HepG2 (cell line): ENCODE results near the gene PHF21B. TPM values are rescaled to one million over a fixed set of nuclear protein-coding genes. Genes with fewer than 3 reads are reported as not detected.

Source experiments
- ATAD3A ChIP-seq: sonication (generic); formaldehyde crosslinking; IDR thresholded peaks from 2 replicates; pipeline ENCODE4 v1.4.0; 2020; ENCODE audit warnings: missing genetic modification reagents
- FOXO1 ChIP-seq: sonication (generic); formaldehyde crosslinking; IDR thresholded peaks from 2 replicates; pipeline ENCODE4 v1.4.0; 2020; ENCODE audit warnings: missing genetic modification reagents
- GATA4 ChIP-seq: sonication (generic); IDR thresholded peaks from 2 replicates; pipeline ENCODE4 v1.6.1; 2016; ENCODE audit warnings: antibody characterized with exemption, low read depth, borderline replicate concordance
- GTF2F1 ChIP-seq: fragments of 150-350 bp; IDR thresholded peaks from 2 replicates; pipeline ENCODE4 v1.6.1; 2014; ENCODE audit warnings: low read length
- REL ChIP-seq: sonication (generic); formaldehyde crosslinking; conservative IDR thresholded peaks from 2 replicates; pipeline ENCODE4 v1.8.0; 2022; ENCODE audit warnings: mild to moderate bottlenecking, missing genetic modification reagents, moderate library complexity
- SCMH1 ChIP-seq: sonication (generic); formaldehyde crosslinking; IDR thresholded peaks from 2 replicates; pipeline ENCODE4 v1.9.0; 2021; ENCODE audit warnings: missing genetic modification reagents, mild to moderate bottlenecking, borderline replicate concordance
- SRY ChIP-seq: sonication (generic); formaldehyde crosslinking; IDR thresholded peaks from 2 replicates; pipeline ENCODE4 v1.8.0; 2022; ENCODE audit warnings: mild to moderate bottlenecking, missing genetic modification reagents
- SUZ12 ChIP-seq: fragments of 150-350 bp; IDR thresholded peaks from 2 replicates; pipeline ENCODE4 v1.6.1; 2014; ENCODE audit warnings: low read depth, low read length
- TBX3 ChIP-seq: fragments of 450-650 bp; IDR thresholded peaks from 2 replicates; pipeline ENCODE4 v1.6.1; 2017; ENCODE audit warnings: antibody characterized with exemption, mild to moderate bottlenecking, inconsistent platforms, borderline replicate concordance
- TCF7L2 ChIP-seq: IDR thresholded peaks from 2 replicates; pipeline ENCODE4 v1.6.1; 2011; ENCODE audit warnings: mild to moderate bottlenecking, low read depth, low read length, moderate library complexity
- ZFP82 ChIP-seq: sonication (generic); formaldehyde crosslinking; IDR thresholded peaks from 2 replicates; pipeline ENCODE4 v1.5.1; 2020; ENCODE audit warnings: mild to moderate bottlenecking, missing genetic modification reagents, borderline replicate concordance
- ZNF17 ChIP-seq: sonication (generic); formaldehyde crosslinking; IDR thresholded peaks from 2 replicates; pipeline ENCODE4 v1.5.0; 2020; ENCODE audit warnings: mild to moderate bottlenecking, missing genetic modification reagents
- ZNF234 ChIP-seq: sonication (generic); formaldehyde crosslinking; conservative IDR thresholded peaks from 2 replicates; pipeline ENCODE4 v1.5.1; 2020; ENCODE audit warnings: mild to moderate bottlenecking, missing genetic modification reagents
- ZNF556 ChIP-seq: sonication (generic); formaldehyde crosslinking; IDR thresholded peaks from 2 replicates; pipeline ENCODE4 v1.4.0; 2020; ENCODE audit warnings: mild to moderate bottlenecking, missing genetic modification reagents, borderline replicate concordance
- ZNF644 ChIP-seq: IDR thresholded peaks from 2 replicates; pipeline ENCODE4 v1.6.1; 2016; ENCODE audit warnings: low read depth
- ZNF776 ChIP-seq: sonication (generic); formaldehyde crosslinking; IDR thresholded peaks from 2 replicates; pipeline ENCODE4 v1.4.0; 2020; ENCODE audit warnings: mild to moderate bottlenecking, missing genetic modification reagents
- polyA plus RNA-seq, 8 experiments: library from polyadenylated mRNA; depleted of rRNA in 3 of 8; stranded (reverse) in 7 of 8; unstranded in 1 of 8; fragments of >200 nt; fragmentation: Illumina TruSeq in 4 of 8; extraction: Trizol in 4 of 8; gene quantifications; 2 replicates each; pipeline versions ENCODE4 v1.2.1 to v1.2.3, GENCODE V29; 2011 to 2016; ENCODE audit warnings: low read depth in 4 of 8, missing spikeins in 1 of 8, mixed read lengths in 1 of 8; ENCODE audit not compliant: insufficient read depth in 1 of 8
- total RNA-seq, 5 experiments: library from RNA; depleted of rRNA; stranded (reverse); fragments of >200 nt; fragmentation: Illumina TruSeq; extraction: Trizol; gene quantifications; 2 replicates each; pipeline ENCODE4 v1.2.3, GENCODE V29; 2016; ENCODE audit warnings: low read depth in 1 of 5
- TF ChIP-seq, protein P1 (sequence below): sonication (generic); formaldehyde crosslinking; conservative IDR thresholded peaks from 2 replicates; pipeline ENCODE4 v1.8.0; 2022; ENCODE audit warnings: low read depth, missing genetic modification reagents
- TF ChIP-seq, protein P2 (sequence below): sonication (generic); formaldehyde crosslinking; IDR thresholded peaks from 2 replicates; pipeline ENCODE4 v1.5.1; 2020; ENCODE audit warnings: missing genetic modification reagents, mild to moderate bottlenecking, borderline replicate concordance
- TF ChIP-seq, protein P3 (sequence below): sonication (generic); formaldehyde crosslinking; IDR thresholded peaks from 2 replicates; pipeline ENCODE4 v1.4.0; 2020; ENCODE audit warnings: missing genetic modification reagents
- TF ChIP-seq, protein P4 (sequence below): sonication (generic); formaldehyde crosslinking; IDR thresholded peaks from 2 replicates; pipeline ENCODE4 v1.4.0; 2020; ENCODE audit warnings: mild to moderate bottlenecking, missing genetic modification reagents
- TF ChIP-seq, protein P5 (sequence below), 2 experiments: sonication (generic) in 1 of 2; formaldehyde crosslinking in 1 of 2; IDR thresholded peaks; 2 replicates each; pipeline versions ENCODE4 v1.4.0 to v1.6.1; 2018 to 2020; ENCODE audit warnings: missing genetic modification reagents in 2 of 2, borderline replicate concordance in 1 of 2, low read depth in 1 of 2, mild to moderate bottlenecking in 1 of 2, missing biosample characterization in 1 of 2

The PHF21B gene
- total and polyA plus RNA-seq, 2 of the 13 experiments (the other 11 are each of a cell fraction or from before 2014, with no cell fraction given), result not detected

DNA sequence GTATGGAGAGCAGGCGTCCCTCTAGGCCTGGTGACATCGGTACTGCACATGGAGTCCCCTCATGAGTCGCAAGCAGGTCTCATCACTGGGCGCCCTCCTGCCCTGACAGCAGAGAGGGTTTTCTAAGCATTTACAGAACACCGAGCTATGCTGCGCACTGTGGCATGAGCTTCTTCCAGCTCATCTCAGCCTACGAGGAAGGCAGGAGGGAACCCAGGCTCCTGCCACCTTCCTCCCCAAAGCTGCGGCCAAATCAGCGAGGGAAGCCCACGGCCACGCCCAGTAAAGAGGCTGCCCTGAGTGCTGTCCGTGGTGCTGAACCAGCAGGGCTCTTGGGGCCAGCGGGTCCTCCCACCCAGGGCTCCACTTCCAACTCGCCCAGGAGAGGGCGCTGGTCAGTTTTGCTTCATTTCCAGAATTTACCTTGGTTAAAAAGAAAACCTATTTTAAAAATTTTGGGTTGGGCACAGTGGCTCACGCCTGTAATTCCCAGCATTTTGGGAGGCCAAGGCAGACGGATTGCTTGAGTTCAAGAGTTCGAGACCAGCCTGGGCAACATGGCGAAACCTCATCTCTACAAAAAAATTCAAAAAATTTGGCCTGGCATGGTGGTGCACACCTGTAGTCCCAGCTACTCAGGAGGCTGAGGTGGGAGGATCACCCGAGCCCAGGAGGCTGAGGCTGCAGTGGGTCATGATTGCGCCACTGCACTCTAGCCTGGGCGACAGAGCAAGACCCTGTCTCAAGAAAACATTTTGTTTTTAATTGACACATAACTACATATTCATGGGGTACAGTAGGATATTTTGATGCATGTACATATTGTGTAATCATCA lies 34.2 kb downstream of the PHF21B start (continued):
- no peak for TF ChIP-seq ZNF776 (CRISPR knock-in tag)
- TF ChIP-seq, protein P1, sequence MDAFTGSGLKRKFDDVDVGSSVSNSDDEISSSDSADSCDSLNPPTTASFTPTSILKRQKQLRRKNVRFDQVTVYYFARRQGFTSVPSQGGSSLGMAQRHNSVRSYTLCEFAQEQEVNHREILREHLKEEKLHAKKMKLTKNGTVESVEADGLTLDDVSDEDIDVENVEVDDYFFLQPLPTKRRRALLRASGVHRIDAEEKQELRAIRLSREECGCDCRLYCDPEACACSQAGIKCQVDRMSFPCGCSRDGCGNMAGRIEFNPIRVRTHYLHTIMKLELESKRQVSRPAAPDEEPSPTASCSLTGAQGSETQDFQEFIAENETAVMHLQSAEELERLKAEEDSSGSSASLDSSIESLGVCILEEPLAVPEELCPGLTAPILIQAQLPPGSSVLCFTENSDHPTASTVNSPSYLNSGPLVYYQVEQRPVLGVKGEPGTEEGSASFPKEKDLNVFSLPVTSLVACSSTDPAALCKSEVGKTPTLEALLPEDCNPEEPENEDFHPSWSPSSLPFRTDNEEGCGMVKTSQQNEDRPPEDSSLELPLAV (CRISPR knock-in tag), result no peak
- TF ChIP-seq, protein P2, sequence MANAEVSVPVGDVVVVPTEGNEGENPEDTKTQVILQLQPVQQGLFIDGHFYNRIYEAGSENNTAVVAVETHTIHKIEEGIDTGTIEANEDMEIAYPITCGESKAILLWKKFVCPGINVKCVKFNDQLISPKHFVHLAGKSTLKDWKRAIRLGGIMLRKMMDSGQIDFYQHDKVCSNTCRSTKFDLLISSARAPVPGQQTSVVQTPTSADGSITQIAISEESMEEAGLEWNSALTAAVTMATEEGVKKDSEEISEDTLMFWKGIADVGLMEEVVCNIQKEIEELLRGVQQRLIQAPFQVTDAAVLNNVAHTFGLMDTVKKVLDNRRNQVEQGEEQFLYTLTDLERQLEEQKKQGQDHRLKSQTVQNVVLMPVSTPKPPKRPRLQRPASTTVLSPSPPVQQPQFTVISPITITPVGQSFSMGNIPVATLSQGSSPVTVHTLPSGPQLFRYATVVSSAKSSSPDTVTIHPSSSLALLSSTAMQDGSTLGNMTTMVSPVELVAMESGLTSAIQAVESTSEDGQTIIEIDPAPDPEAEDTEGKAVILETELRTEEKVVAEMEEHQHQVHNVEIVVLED (CRISPR knock-in tag), result no peak
- TF ChIP-seq, protein P3, sequence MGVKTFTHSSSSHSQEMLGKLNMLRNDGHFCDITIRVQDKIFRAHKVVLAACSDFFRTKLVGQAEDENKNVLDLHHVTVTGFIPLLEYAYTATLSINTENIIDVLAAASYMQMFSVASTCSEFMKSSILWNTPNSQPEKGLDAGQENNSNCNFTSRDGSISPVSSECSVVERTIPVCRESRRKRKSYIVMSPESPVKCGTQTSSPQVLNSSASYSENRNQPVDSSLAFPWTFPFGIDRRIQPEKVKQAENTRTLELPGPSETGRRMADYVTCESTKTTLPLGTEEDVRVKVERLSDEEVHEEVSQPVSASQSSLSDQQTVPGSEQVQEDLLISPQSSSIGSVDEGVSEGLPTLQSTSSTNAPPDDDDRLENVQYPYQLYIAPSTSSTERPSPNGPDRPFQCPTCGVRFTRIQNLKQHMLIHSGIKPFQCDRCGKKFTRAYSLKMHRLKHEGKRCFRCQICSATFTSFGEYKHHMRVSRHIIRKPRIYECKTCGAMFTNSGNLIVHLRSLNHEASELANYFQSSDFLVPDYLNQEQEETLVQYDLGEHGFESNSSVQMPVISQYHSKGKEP (CRISPR knock-in tag), result peak; percentile 97
- TF ChIP-seq, protein P4, sequence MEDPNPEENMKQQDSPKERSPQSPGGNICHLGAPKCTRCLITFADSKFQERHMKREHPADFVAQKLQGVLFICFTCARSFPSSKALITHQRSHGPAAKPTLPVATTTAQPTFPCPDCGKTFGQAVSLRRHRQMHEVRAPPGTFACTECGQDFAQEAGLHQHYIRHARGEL, result no peak
- TF ChIP-seq SUZ12, result no peak
- TF ChIP-seq ZNF234 (CRISPR knock-in tag), result peak; percentile 69; the same call in 1 of the 2 replicates
- TF ChIP-seq, protein P5, sequence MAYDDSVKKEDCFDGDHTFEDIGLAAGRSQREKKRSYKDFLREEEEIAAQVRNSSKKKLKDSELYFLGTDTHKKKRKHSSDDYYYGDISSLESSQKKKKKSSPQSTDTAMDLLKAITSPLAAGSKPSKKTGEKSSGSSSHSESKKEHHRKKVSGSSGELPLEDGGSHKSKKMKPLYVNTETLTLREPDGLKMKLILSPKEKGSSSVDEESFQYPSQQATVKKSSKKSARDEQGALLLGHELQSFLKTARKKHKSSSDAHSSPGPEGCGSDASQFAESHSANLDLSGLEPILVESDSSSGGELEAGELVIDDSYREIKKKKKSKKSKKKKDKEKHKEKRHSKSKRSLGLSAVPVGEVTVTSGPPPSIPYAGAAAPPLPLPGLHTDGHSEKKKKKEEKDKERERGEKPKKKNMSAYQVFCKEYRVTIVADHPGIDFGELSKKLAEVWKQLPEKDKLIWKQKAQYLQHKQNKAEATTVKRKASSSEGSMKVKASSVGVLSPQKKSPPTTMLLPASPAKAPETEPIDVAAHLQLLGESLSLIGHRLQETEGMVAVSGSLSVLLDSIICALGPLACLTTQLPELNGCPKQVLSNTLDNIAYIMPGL (CRISPR knock-in tag; IDR thresholded peaks at IDR 0.05; ENCODE audit: borderline replicate concordance in 1 of 2, low read depth in 1 of 2), result peak; percentile 51 to 69; a peak in 2 of 4 replicates
- TF ChIP-seq TCF7L2, result no peak
- no peak for TF ChIP-seq GTF2F1
- no peak for TF ChIP-seq TBX3
- TF ChIP-seq SCMH1 (CRISPR knock-in tag), result no peak
- no peak for TF ChIP-seq GATA4
- peak; percentile 89; the same call in 1 of the 2 replicates for TF ChIP-seq ATAD3A
- TF ChIP-seq ZNF556 (CRISPR knock-in tag), result 0 out of 2 replicates have a peak, but pooled peaks have one; percentile 52
- peak; percentile 61; the same call in 1 of the 2 replicates for TF ChIP-seq FOXO1
- peak; percentile 99 for TF ChIP-seq SRY (CRISPR knock-in tag)
- 0 out of 2 replicates have a peak, but pooled peaks have one; percentile 80 for TF ChIP-seq ZNF17
- TF ChIP-seq REL (CRISPR knock-in tag), result peak; percentile 64; the same call in 1 of the 2 replicates
- TF ChIP-seq ZFP82 (CRISPR knock-in tag), result no peak
- TF ChIP-seq ZNF644 (CRISPR knock-in tag), result peak; percentile 60; the same call in 1 of the 2 replicates
